Activated B cell treated with CpG ODN at 0.5 μM for 24 hours (primary cell): ENCODE results near the gene C2. TPM values are rescaled to one million over a fixed set of nuclear protein-coding genes. Genes with fewer than 3 reads are reported as not detected.

Experiments
- ATAC-seq: fragments of 200-7000 bp; cut with Tn5 transposase; one replicate; pipeline ENCODE4 v1.10.0; 2021; ENCODE audit warnings: low read depth, mild to moderate bottlenecking, moderate library complexity
- CTCF ChIA-PET: fragments of 350-600 bp; sonication (Branson Sonifier 250); formaldehyde crosslinking; loops from one replicate; lab custom pipeline; 2021; ENCODE audit warnings: antibody characterized with exemption; lab: Charles Lee
- POLR2A ChIA-PET: fragments of 350-600 bp; sonication (Branson Sonifier 250); formaldehyde crosslinking; loops from one replicate; lab custom pipeline; 2021; ENCODE audit warnings: antibody characterized with exemption; lab: Charles Lee
- DNase-seq: peaks from one replicate; pipeline ENCODE4 v3.0.0; 2022
- H3K27ac Mint-ChIP-seq: one replicate; pipeline ENCODE4 v1.8.0; 2020; ENCODE audit warnings: mixed read lengths
- H3K27me3 Mint-ChIP-seq: one replicate; pipeline ENCODE4 v1.8.0; 2021; ENCODE audit warnings: mixed read lengths
- H3K36me3 Mint-ChIP-seq: one replicate; pipeline ENCODE4 v1.8.0; 2021; ENCODE audit warnings: low read depth, mixed read lengths
- H3K4me1 Mint-ChIP-seq: one replicate; pipeline ENCODE4 v1.8.0; 2021; ENCODE audit warnings: mixed read lengths
- H3K4me3 Mint-ChIP-seq: one replicate; pipeline ENCODE4 v1.8.0; 2020; ENCODE audit warnings: mild to moderate bottlenecking, mixed read lengths
- H3K9me3 Mint-ChIP-seq: one replicate; pipeline ENCODE4 v1.8.0; 2020; ENCODE audit warnings: mixed read lengths
- CTCF ChIP-seq: fragments of 200-600 bp; IDR thresholded peaks from one replicate; pipeline ENCODE4 v1.8.0; 2022; ENCODE audit warnings: antibody characterized with exemption, mild to moderate bottlenecking
- intact Hi-C: fragments of 100-400 bp; cut with micrococcal nuclease; formaldehyde crosslinking; loops from one replicate; pipeline ENCODE4 v1.15.1; 2024
- total RNA-seq: library from RNA; stranded (reverse); gene quantifications from 2 replicates; pipeline ENCODE4 v1.2.3, GENCODE V29; 2022

The C2 gene
- total RNA-seq, 1 donor from 2014 or later: 0.95 TPM

DNA sequence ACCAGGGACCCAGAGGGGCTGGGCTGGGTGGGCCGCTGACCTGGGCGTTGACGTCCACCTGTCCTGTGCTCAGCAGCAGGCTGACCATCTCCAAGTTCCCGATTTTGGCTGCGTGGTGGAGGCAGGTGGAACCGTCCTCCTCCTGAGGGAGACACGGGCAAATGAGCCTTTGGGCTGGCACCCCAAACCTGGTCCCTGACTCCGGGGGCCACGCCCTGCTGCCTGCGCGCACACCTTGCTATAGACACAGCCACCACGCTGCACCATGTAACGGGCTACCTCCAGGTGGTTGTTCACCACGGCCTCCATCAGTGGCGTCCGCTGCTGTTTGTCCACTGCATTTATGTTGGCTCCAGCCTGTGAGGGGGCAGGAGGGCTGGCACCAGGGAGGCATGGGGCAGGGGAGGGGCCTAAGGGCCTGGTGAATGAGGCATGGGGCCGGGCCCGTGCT lies 41.0 kb upstream of the C2 start:
- Mint-ChIP-seq H3K4me1 (no peaks in the 10 kb centered on the region), H3K9me3 (no peaks in the 10 kb centered on the region), H3K36me3 (peaks cover 88% of the 10 kb centered on the region), H3K27me3 (no peaks in the 10 kb centered on the region), H3K27ac (no peak overlapping the region), H3K4me3 (no peak overlapping the region)
- TF ChIP-seq CTCF: no peak
- ATAC-seq: no peak
- no peak for DNase-seq
- POLR2A ChIA-PET: no interaction called here
- CTCF ChIA-PET: interaction anchor here (1.2 kb wide), 1 partner anchor 184 kb away, joined by 3 read pairs; the partner anchor contains the start of gene ABHD16A
- intact Hi-C loops: no loop called here

GRCh38 chr6:31887173-31888007 lies 40.1 kb upstream of the C2 start:
- ATAC-seq (no peak), DNase-seq (no peak)
- Mint-ChIP-seq H3K9me3 (no peaks in the 10 kb centered on the region), H3K36me3 (peaks cover 88% of the 10 kb centered on the region), H3K27me3 (no peaks in the 10 kb centered on the region), H3K4me3 (no peak overlapping the region), H3K27ac (no peak overlapping the region), H3K4me1 (no peaks in the 10 kb centered on the region)
- intact Hi-C loops: loop anchor here (2.0 kb wide), 1 partner anchor 207 kb away; the partner anchor contains the start of gene LY6G5C
- ChIA-PET POLR2A (no interaction called here), CTCF (interaction anchor here (1.1 to 1.5 kb wide), 5 partner anchors 10 to 206 kb away, joined by 3 to 5 read pairs (median 4); partner anchors contain the start of genes ABHD16A, EHMT2 and LY6G5C)
- no peak for TF ChIP-seq CTCF

DNA sequence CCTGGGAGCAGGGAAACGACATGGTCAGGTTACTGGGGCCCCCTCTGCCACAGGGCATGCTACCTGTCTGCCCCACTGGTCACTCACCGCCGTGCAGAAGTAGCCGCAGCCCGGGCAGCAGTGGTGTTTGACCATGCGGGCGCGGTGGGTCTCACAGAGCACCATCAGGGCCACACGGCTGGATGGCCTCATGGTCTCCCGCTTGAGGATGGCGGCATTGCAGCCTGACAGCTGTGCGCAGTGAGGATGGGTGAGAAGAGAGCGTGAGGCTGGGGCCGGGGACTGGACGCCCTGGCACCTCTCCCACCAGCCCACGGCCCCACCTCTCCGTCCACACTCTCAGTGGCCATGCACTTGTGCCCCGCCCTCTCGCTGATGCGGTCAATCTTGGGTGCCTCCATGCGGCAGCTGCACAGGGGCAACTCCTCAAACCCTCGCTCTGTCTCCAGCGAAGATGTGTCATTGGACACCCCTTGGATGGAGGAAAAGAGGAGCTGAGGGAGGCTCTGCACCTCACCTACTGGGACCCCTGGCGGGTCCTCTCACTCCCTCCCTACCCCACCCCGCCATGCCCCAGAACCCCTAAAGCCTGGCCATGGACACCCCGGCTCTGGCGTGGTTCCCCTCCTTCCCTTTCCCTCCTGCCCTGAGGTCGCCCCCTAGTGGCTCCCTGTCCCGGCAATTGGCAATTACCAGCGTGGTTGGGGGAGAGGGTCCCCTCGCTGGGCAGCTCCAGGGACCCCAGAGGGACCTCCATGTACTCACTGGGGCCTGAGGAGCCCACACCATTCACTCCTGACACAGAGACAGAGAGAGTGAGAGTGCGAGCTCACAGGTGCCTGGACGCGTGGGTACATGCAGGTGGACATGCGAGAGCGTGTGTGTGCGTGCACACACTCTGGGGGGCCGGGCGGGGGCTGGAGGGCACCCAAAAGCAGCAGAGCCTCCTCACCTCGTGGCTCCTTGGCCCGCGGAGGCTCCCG lies 39.0 kb upstream of the C2 start:
- Mint-ChIP-seq H3K27me3 (no peaks in the 10 kb centered on the region), H3K4me1 (no peaks in the 10 kb centered on the region), H3K36me3 (peaks cover 87% of the 10 kb centered on the region), H3K27ac (no peak overlapping the region), H3K9me3 (no peaks in the 10 kb centered on the region), H3K4me3 (no peak overlapping the region)
- ChIA-PET CTCF (interaction anchor here (1.2 to 1.5 kb wide), 4 partner anchors 50 to 208 kb away, joined by 4 to 5 read pairs (median 5); partner anchors contain the start of gene LY6G5C), POLR2A (no interaction called here)
- ATAC-seq: peak; percentile 50
- intact Hi-C loops: loop anchor here (2.0 kb wide), 1 partner anchor 208 kb away; the partner anchor contains the start of gene LY6G5C
- TF ChIP-seq CTCF: peak; percentile 69
- DNase-seq: peak; percentile 56

GRCh38 chr6:31889331-31889972 lies 38.1 kb upstream of the C2 start:
- no peak for TF ChIP-seq CTCF
- H3K4me3 Mint-ChIP-seq: no peak overlapping the region
- H3K4me1 Mint-ChIP-seq: no peaks in the 10 kb centered on the region
- peaks cover 83% of the 10 kb centered on the region for H3K36me3 Mint-ChIP-seq
- ChIA-PET POLR2A (no interaction called here), CTCF (interaction anchor here (0.7 to 1.5 kb wide), 2 partner anchors 70 to 119 kb away, joined by 3 to 5 read pairs; no protein-coding TSS in a partner anchor)
- no peak for DNase-seq
- H3K9me3 Mint-ChIP-seq: no peaks in the 10 kb centered on the region
- intact Hi-C loops: loop anchor here (2.0 kb wide), 1 partner anchor 209 kb away; the partner anchor contains the start of gene LY6G5C
- ATAC-seq: no peak
- no peaks in the 10 kb centered on the region for H3K27me3 Mint-ChIP-seq
- H3K27ac Mint-ChIP-seq: no peak overlapping the region
